ENCODE results near the gene DLGAP1.

DNA sequence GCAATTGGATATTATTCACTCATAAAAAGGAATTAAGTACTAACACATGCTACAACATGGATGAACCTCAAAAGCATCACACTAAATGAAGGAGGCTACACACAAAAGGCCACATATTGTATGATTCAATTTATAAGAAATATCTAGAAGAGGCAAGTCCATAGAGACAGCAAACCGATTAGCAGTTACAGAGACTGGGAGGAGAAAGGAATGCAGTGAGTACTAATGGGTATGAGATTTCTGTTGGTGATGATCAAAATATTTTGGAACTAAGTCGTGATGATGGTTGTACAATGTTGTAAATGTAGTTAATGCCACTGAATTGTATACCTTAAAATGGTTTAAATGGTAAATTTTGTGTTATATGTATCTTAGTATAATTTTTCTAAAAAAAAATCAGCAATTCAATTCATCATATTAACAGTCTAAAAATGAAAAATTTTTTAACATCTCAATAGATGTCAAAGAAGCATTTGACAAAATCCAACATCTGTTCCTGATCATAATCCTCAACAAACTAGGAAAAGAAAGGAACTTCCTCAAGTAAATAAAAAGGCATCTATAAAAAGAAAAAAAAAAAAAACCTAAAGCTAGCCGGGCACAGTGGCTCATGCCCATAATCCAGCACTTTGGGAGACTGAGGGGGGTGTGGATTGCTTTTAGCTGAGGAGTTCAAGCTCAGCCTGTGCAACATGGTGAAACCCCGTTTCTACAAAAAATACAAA is 907.1 kb downstream of the DLGAP1 start:
- no peak for TF ChIP-seq EZH2 (IDR thresholded peaks at IDR 0.05; ENCODE audit: borderline replicate concordance, low read length)
- TF ChIP-seq, protein P1, sequence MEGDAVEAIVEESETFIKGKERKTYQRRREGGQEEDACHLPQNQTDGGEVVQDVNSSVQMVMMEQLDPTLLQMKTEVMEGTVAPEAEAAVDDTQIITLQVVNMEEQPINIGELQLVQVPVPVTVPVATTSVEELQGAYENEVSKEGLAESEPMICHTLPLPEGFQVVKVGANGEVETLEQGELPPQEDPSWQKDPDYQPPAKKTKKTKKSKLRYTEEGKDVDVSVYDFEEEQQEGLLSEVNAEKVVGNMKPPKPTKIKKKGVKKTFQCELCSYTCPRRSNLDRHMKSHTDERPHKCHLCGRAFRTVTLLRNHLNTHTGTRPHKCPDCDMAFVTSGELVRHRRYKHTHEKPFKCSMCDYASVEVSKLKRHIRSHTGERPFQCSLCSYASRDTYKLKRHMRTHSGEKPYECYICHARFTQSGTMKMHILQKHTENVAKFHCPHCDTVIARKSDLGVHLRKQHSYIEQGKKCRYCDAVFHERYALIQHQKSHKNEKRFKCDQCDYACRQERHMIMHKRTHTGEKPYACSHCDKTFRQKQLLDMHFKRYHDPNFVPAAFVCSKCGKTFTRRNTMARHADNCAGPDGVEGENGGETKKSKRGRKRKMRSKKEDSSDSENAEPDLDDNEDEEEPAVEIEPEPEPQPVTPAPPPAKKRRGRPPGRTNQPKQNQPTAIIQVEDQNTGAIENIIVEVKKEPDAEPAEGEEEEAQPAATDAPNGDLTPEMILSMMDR (conservative IDR thresholded peaks at IDR 0.05 in 1 of 2, IDR thresholded peaks at IDR 0.05 in 1 of 2; ENCODE audit: extremely low read depth in 1 of 2, insufficient read depth in 1 of 2, low read depth in 1 of 2, low read length in 2 of 2), result no peak
